ENCODE data around the gene DCPS.
"Not testable (repeated sequence)": the region's sequence is repeated elsewhere in the genome, so short reads cannot be mapped to it uniquely, and the experiment has no call there.

Gene DCPS

GRCh38 chr11:126345759-126346585 lies 42.1 kb downstream of the DCPS start:
- no peak for DNase-seq

- DNase-seq, result no peak
Observed at GRCh38 chr11:126346586-126346940, 42.7 kb downstream of the DCPS start.

- DNase-seq, result not testable (repeated sequence)
Observed at GRCh38 chr11:126346946-126347345, 43.1 kb downstream of the DCPS start.

GRCh38 chr11:126347751-126348668 lies 44.1 kb downstream of the DCPS start:
- no peak for DNase-seq

GRCh38 chr11:126348806-126349582 lies 45.1 kb downstream of the DCPS start:
- no peak for DNase-seq

GRCh38 chr11:126350836-126351235 lies 47.0 kb downstream of the DCPS start:
- no peak for DNase-seq

GRCh38 chr11:126352163-126352562 lies 48.3 kb downstream of the DCPS start:
- DNase-seq, result no peak

GRCh38 chr11:126352934-126353801 lies 49.3 kb downstream of the DCPS start:
- no peak for DNase-seq

GRCh38 chr11:126354631-126355323 lies 50.9 kb downstream of the DCPS start:
- no peak for DNase-seq

GRCh38 chr11:126355324-126355925 lies 51.6 kb downstream of the DCPS start, which contains the start of gene ST3GAL4:
ST3GAL4 (plus strand) TSS chr11:126355686; CDS start chr11:126406156, 50,470 bp downstream.
- peak; percentile 69 for DNase-seq

GRCh38 chr11:126355926-126356897 lies 52.4 kb downstream of the DCPS start:
- no peak for DNase-seq

- DNase-seq, result no peak
Observed at GRCh38 chr11:126357055-126357962, 53.4 kb downstream of the DCPS start.

- DNase-seq, result no peak
Observed at GRCh38 chr11:126357969-126358762, 54.3 kb downstream of the DCPS start.

GRCh38 chr11:126358763-126359160 lies 54.9 kb downstream of the DCPS start:
- no peak for DNase-seq

- peak; percentile 70 for DNase-seq
Observed at GRCh38 chr11:126359431-126360048, 55.7 kb downstream of the DCPS start.

- DNase-seq, result no peak
Observed at GRCh38 chr11:126360049-126360446, 56.2 kb downstream of the DCPS start.

- DNase-seq, result no peak
Observed at GRCh38 chr11:126361400-126361799, 57.5 kb downstream of the DCPS start.
